GM18508 (cell line): ENCODE results near the gene GVQW3.

Source experiments
- ATAC-seq: cut with Tn5 transposase; IDR thresholded peaks from one replicate; pipeline ENCODE4 v1.9.1; 2021; ENCODE audit warnings: moderate number of reproducible peaks; ENCODE audit not compliant: insufficient read depth, unreplicated experiment

Gene GVQW3

DNA sequence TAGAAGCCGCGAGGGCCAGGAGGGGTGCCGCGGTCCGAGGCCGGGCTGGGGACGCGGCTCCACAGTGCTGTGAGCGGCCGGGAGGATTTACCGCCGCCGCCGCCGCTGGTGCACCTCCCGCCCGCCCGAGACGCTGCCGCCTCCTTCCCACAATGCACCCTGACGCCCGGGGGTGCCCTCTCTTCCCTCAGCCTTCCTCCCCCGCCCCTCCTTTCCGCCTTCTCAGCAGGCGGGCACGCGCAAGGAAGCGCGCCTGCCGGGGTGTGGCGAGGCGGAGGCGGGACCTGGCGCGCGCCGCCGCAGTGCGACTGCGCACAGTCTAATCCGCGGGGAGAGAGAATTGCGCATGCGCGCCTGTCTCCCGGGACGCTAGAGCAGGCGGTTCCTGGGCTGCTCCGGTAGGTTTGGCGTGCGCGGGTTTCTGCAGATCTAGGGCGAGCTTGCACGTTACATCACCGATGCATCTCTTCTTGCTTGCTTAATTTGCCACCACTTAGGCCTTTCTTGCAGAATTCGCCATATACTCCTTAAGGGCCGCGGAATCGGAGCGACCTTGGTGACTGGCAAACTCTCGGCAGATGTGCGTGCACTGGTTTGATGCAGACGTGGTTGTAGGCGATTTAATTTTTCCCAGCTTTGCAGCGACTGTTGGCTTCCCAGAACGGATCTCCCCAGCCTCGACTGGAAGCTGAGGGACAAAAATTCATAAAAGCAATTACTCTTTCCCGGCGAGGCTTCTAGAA is at the start of gene GVQW3, which contains the start of gene THAP12:
Gene GVQW3, plus strand, starts transcription at position 347 of the 743 bp plus-strand sequence. CDS start 506 bp downstream, outside the sequence.
Gene THAP12, minus strand, starts transcription at position 156 of the 743 bp plus-strand sequence. CDS start 296 bp downstream, outside the sequence.
- peak; percentile 44 for ATAC-seq

DNA sequence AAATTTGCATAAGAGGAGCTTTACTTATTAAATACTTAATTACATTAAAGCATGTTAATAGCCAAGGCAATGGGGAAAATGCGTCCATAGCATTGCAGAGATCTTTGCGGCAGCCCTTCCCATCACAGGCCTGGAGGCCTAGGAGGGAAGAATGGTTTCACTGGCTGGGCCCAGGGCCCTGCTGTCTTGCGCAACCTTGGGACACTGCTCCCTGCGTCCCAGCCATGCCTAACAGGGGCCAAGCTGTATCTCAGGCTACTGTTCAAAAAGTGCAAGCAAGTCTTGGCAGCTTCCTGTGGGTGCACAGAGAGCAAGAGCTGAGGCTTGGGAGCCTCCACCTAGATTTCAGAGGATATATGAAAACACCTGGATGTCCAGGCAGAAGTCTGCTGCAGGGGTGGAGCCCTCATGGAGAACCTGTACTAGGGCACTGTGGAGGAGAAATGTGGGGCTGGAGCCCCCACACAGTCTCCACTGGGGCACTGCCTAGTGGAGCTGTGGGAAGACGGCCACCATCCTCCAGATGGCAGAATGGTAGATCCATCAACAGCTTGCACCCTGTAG is 46.2 kb upstream of the GVQW3 start:
- ATAC-seq = no peak

DNA sequence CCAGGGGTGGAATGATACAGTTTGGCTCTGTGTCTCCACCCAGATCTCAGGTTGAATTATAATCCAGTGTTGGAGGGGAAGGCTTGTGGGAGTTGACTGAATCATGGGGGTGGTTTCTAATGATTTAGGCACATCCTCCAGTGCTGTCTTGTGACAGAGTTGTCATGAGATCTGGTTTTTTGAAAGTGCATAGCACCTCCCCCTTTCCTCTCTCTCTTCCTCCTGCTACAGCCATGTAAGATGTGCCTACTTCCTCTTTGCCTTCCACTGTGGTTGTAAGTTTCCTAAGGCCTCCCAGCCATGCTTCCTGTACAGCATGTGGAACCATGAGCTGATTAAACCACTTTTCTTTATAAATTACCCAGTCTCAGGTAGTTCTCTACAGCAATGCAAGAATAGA is 45.3 kb upstream of the GVQW3 start:
- no peak for ATAC-seq

DNA sequence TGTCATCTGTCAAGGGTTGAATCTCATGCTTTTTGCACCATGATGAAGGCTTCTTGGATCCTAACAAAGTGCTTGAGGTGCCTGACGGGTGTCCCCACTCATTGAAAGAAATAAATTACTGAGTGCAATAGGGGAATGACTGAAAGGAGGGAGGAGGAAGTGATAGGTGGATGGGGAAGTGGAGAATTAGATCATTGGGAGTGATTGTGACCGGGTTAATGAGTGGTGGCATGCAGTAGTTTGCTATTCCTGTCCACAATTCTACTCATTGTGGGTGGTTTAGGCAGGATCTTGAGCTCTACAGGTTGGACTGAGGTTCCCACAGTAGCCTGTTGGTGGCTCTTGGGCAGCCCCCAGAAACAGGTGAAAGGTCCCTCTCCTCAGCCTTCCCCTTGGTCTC is 44.5 kb upstream of the GVQW3 start:
- ATAC-seq = no peak

- ATAC-seq = no peak
Observed at GRCh38 chr11:76337469-76337868, 43.7 kb upstream of the GVQW3 start.

GRCh38 chr11:76337923-76338322 is 43.2 kb upstream of the GVQW3 start:
- no peak for ATAC-seq

DNA sequence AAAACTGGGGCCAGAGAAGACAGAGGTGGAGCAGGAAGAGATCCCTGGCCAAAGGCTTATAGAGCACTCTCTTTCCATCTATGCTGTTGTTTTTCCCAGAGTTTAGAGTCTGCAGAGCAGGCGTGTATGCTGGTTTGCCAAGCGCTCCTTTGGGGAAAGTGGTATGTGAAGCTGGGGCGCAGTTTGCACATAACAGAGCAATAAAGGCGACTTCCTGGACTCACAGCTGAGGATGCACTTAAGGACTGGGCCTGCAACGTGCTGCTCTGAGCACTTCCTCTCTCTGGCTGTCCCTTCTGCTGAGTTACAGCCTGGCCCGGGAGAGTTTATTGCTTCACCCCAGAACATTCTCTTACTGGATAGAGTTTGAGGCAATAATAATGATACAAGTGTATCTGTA is 41.9 kb upstream of the GVQW3 start:
- no peak for ATAC-seq

GRCh38 chr11:76347466-76347865 is 33.7 kb upstream of the GVQW3 start:
- no peak for ATAC-seq

GRCh38 chr11:76348348-76348747 is 32.8 kb upstream of the GVQW3 start:
- ATAC-seq = no peak

DNA sequence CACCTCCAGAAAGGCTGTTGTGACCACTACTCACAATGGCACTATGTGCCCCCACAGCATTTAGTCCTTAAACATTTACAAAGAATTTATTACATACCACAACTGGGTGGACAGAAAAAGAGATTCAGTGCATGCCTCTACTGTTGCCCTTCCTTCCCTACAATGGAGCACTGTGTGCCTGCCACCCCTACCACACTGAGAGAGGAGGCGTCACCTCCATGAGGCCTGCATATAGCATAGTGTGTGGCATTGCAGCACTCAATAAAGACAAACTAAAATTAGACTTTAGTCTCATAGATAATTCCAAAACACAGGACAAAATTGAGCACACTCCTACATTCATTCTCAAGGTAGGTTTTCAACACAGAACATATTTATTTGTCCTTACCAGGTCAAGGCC is 26.0 kb upstream of the GVQW3 start:
- ATAC-seq = no peak

GRCh38 chr11:76361374-76361773 is 19.7 kb upstream of the GVQW3 start:
- ATAC-seq = no peak

DNA sequence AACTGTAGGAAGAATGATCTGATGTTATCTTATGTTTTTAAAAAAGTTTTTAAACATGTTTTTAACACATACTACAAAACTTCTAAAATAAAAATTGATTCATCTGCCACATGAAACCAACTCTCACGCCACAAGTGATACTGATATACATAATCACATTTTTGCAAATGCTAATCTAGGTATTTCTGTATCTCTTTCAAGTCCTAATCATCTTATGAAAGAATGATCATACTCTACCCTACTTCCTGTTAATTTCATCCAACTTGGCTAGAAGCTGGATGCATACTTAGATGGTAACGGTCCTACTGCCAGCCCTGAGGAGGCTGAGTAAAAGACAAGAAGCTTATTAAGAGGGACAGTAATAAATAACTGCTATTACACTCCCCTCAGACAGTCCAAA is 19.3 kb upstream of the GVQW3 start:
- ATAC-seq = no peak

DNA sequence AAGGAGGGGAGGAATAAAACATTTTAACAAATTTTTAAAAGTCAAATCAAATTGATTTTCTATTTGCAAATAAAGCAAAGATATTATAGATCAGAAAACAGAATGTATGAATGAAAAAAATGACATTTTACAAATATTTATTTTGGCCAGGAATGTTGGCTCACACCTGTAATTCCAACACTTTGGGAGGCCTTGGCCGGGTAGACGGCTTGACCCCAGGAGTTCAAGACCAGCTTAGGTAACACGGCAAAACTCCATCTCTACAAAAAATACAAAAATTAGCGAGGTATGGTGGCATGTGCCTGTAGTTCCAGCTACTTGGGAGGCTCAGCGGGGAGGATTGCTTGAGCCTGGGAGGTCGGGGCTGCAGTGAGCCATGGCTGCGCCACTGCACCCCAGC is 18.4 kb upstream of the GVQW3 start:
- no peak for ATAC-seq

GRCh38 chr11:76365038-76365679 is 16.0 kb upstream of the GVQW3 start:
- no peak for ATAC-seq

- ATAC-seq = no peak
Observed at GRCh38 chr11:76368490-76368889, 12.6 kb upstream of the GVQW3 start.

DNA sequence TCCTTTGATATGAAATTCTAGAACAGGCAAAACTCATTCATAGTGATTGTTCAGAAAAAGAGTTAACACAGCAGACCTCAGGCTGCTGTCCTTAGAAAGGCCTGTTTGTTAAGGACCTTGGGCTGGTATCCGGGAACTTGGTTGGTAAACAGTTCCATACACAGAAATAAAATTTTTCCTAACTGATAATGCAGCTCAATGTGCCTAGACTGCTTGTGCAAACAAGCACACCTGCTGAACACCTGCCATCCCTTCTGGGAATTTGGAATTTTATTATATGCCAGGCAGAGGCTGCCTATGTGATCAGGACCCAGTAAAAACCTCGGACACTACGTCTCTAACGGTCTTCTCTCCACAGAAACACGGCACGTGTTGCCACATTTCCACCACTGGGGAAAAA is 11.7 kb upstream of the GVQW3 start:
- ATAC-seq = no peak

DNA sequence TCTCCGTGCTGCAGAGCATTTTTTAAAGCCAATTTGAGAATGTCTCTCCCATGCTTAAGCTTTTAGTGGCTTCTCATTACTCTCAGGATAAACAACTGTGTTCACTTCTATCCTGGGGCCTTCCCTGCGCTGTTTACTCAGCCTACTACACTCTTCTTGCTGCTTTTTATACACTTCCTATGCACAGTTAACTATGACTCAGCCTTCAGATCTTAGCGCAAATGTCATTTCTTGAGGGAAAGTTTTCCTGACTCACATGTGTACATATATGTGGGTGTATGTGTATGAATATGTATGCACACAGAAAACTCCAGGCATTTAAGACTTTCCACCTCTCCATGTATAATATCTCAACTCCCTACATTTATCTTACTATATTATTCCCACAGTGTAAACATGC is 10.0 kb upstream of the GVQW3 start:
- no peak for ATAC-seq

DNA sequence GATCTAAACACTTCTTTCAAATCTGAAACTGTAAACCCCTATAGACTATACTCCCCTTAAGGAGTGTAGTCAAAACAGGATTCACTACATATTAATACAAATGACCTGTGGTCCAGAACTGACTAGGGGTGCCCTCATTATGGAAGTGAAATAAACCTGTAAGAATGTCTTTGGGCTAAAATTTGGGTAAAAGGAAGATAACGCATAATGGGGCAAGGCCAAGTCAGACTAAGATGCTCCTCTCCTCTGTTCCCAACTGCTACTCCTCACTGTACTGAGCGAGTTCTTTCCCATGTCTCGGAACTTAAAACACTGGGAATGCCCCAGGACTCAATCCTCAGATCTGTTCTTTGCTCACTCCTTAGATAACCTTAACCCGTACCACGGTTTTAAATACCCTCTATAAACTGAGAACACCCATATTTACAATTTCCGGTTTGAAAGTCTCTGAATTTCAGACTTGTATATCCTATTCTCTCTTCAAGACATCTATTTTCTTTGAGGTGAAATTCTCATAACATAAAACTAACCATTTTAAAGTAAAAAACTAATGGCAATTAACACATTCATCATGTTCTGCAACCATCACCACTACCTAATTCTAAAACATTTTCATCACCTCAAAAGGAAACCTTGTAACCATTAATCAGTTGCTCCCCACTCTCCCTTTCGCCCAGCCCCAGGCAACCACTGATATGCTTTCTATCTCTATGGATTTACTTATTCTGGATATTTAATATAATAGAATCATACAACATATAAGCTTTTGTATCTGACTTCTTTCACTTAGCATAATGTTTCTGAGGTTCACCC is 4.2 kb upstream of the GVQW3 start:
- no peak for ATAC-seq

GRCh38 chr11:76379807-76380158 is 1.3 kb upstream of the GVQW3 start:
- ATAC-seq = no peak

DNA sequence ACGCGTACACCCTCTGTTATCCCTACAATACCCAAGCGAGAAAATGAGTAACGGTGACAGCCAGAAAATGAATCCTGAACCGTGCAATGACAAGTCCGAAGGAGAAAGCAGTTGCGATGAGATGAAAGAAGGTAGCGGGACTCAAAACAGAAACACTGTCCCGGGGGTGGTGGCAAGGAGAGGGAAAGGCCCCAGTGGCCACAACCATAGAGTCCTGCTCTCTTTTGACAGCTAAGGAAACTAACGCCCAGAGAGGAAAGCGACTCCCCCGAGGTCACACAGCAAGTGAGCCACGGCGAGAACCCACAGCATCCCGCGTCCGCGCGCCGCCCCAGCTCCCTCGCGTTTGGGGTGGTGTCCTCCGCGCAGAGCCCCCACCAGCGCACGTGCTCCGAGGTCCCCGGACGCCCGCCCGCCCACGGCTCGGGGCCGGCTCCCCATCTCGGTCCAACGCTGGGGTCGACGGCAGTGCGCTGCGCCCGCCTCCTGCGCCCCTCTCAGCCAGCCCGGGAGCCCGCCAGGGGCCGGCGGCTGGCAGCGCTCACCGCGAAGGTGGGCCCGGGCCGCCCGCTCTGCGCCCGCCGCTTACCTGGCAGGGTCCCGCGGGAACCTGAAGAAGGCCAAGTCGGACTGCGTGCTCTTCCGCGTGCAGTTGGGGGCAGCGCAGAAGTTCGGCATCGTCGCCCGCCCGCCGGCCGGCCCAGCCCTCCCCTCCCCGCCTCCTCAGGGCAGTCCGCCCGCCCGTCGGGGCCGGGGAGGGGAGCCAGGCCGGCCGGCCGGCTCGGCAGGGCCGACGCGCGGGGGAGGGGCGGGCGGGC is 755 bp upstream of the GVQW3 start:
- peak; percentile 10 for ATAC-seq
